Activated naive CD4-positive, alpha-beta T cell (primary cell): Measurements from ENCODE around the gene SCYL3.
"Not testable (repeated sequence)": the region's sequence is repeated elsewhere in the genome, so short reads cannot be mapped to it uniquely, and the experiment has no call there.

Experiments
- DNase-seq, 4 experiments: peaks; one replicate each; lab custom pipeline; 2025; lab: John Stamatoyannopoulos, UW

Gene SCYL3

DNA sequence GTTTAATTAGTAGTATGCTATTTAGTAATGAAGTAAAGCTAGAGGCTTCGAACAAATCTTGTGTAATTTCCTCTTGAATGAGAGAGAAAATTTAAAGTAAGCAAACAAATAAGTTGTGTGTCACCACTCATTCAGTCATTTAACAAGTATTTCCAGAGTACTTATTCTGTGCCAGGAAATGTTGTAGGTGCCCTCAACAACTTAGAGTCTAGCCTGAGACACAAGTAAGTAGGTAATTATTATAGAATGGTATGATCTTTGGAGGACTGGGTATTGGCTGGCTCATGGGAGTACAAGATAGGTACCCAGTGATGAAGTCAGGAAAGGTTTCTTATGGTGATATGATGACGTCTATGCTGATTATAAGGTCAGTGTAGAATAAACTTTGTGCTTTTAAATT lies 81.6 kb downstream of the SCYL3 start:
- DNase-seq, result no peak

DNA sequence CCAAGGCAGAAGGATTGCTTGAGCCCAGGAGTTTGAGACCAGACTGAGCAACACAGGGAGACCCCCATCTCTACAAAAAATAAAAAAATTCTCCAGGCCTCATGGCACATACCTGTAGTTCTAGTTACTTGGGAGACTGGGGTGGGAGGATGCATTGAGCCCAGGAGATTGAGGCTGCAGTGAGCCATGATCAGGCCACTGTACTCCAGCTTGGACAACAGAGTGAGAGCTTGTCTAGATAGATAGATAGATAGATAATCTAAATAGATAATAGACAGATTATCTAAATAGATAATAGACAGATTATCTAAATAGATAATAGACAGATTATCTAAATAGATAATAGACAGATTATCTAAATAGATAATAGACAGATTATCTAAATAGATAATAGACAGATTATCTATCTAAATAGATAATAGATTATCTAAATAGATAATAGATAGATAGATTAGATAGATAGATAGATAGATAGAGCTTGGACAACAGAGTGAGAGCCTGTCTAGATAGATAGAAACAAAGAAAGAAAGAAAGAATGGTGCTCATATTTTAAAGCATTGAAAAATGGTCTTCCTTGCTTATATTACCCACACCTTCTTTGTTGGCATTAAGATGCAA lies 82.2 kb downstream of the SCYL3 start:
- not testable (repeated sequence) for DNase-seq

DNA sequence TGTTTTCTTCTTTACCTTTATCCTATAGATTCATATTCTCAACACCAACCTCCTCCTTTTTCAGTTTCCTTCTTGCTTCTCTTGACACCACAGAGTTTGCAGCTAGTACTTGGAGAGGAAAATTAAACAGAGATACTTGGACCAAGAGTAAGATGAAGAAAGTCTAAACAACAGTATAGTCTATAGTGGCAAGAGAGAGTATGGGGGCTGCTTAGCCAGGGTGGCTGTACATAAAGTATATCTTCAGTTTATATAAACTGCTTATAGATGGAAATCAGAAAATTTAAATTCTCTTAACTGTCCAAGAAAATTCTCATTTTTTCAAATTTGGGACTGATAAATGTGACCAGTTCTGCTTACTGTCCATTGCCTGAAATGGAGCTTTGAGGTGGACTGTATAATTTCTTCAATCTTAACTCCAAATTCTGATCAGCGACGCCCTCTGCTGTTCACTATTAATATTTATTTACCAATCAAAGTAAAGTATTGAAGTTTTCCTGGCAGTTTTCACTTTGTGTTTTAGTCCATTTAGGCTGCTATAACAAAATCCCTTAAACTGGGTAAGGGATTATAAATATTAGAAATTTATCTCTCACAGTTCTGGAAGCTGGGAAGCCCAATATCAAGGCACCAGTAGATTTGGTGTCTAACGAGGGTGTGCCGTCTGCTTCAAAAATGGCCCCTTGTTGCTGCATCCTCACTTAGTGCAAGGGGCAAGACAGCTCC lies 84.2 kb downstream of the SCYL3 start:
- no peak for DNase-seq

DNA sequence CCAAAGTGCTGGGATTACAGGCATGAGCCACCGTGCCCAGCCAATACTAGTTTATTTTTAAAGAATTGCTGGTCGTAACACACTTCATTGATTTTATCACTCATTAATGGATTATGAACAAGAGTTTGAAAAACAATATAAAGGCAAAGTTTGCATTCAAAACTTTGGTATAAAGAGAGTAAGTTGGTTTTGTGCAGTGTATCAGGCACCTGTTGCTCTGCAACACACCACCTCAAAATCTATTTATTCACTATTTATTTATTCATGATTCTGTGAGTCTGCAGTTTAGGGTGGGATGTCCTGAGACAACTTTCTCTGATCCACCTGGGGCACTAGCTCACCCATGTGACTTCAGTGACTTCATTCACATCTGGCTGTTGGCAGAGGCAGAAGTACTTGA lies 88.8 kb downstream of the SCYL3 start:
- no peak for DNase-seq

DNA sequence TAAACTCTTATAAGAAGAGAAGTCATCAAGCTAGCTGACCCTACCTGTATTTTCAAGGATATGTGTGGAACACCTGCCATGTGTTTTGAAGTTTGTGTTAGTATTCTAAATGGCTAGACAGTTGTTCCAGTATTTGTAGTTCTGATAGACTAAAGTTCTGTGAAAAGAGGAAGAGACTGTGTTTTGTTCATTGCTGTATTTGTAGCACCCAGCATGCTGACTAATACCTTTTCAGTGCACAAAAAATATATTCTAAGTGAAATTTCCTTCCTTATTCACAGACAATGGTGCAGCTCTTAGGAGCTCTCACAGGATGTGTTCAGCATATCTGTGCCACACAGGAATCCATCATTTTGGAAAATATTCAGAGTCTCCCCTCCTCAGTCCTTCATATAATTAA lies 90.8 kb downstream of the SCYL3 start:
- no peak for DNase-seq
